ENCODE results near the gene SWI5. TPM values are rescaled to one million over a fixed set of nuclear protein-coding genes. Genes with fewer than 3 reads are reported as not detected.

The SWI5 gene
- total RNA-seq, 4 donors from 2014 or later, result 18.2 to 27.5 (median 24.5) TPM

GRCh38 chr9:128324401-128324800 is 48.3 kb downstream of the SWI5 start:
- Histone ChIP-seq H3K27me3 (no peaks in the 10 kb centered on the region), H3K27ac (no peak overlapping the region), H3K9me3 (no peaks in the 10 kb centered on the region), H3K4me3 (no peak overlapping the region), H3K36me3 (peaks cover 0 to 68% of the 10 kb centered on the region in 2 donors), H3K4me1 (peaks cover 0 to 46% (median 15%) of the 10 kb centered on the region in 3 donors)
- no peak for ATAC-seq
- 78% methylated on average over 1 of the region's 1 CpG; no CpG with 5 or more reads in 1 of the 2 donors for WGBS, 2 donors (ENCODE audit: low coverage in 1 of 2)
- TF ChIP-seq CTCF (IDR thresholded peaks at IDR 0.05), result no peak

GRCh38 chr9:128325629-128326028 is 49.6 kb downstream of the SWI5 start:
- Histone ChIP-seq H3K36me3 (peaks cover 0 to 67% of the 10 kb centered on the region in 2 donors), H3K27me3 (no peaks in the 10 kb centered on the region), H3K4me3 (no peak overlapping the region), H3K9me3 (no peaks in the 10 kb centered on the region), H3K4me1 (peaks cover 0 to 44% (median 15%) of the 10 kb centered on the region in 3 donors), H3K27ac (no peak overlapping the region)
- 72 to 76% methylated on average over 4 to 10 of the region's 13 CpGs for WGBS, 2 donors (ENCODE audit: low coverage in 1 of 2)
- ATAC-seq, result no peak
- no peak for TF ChIP-seq POLR2A (IDR thresholded peaks at IDR 0.05)
- no peak for TF ChIP-seq CTCF (IDR thresholded peaks at IDR 0.05)
- TF ChIP-seq POLR2AphosphoS5 (IDR thresholded peaks at IDR 0.05), result no peak
- TF ChIP-seq EP300 (IDR thresholded peaks at IDR 0.05), result no peak

GRCh38 chr9:128333451-128333869 is 57.4 kb downstream of the SWI5 start:
- WGBS, 2 donors (ENCODE audit: low coverage in 1 of 2), result 90% methylated on average over 2 of the region's 11 CpGs; no CpG with 5 or more reads in 1 of the 2 donors
- Histone ChIP-seq H3K4me3 (no peak overlapping the region), H3K36me3 (peaks cover 0 to 58% of the 10 kb centered on the region in 2 donors), H3K27ac (no peak overlapping the region), H3K27me3 (no peaks in the 10 kb centered on the region), H3K9me3 (no peaks in the 10 kb centered on the region), H3K4me1 (no peaks in the 10 kb centered on the region)
- no peak for ATAC-seq
- TF ChIP-seq EP300 (IDR thresholded peaks at IDR 0.05) (no peak), POLR2A (IDR thresholded peaks at IDR 0.05) (no peak), POLR2AphosphoS5 (IDR thresholded peaks at IDR 0.05) (no peak), CTCF (IDR thresholded peaks at IDR 0.05) (no peak)

- 14 to 77% methylated on average over 1 to 4 of the region's 7 CpGs for WGBS, 2 donors (ENCODE audit: low coverage in 1 of 2)
- peaks cover 0 to 42% of the 10 kb centered on the region in 2 donors for H3K36me3 ChIP-seq
- no peak overlapping the region for H3K27ac ChIP-seq
- no peaks in the 10 kb centered on the region for H3K9me3 ChIP-seq
- TF ChIP-seq POLR2A (IDR thresholded peaks at IDR 0.05) (no peak), EP300 (IDR thresholded peaks at IDR 0.05) (no peak), POLR2AphosphoS5 (IDR thresholded peaks at IDR 0.05) (no peak), CTCF (IDR thresholded peaks at IDR 0.05) (no peak)
- no peak overlapping the region for H3K4me3 ChIP-seq
- H3K4me1 ChIP-seq, result peaks cover 0 to 6% (median 0%) of the 10 kb centered on the region in 3 donors
- H3K27me3 ChIP-seq, result no peaks in the 10 kb centered on the region
- no peak for ATAC-seq
These were observed 59.1 kb downstream of the SWI5 start for GRCh38 chr9:128335161-128335560.

GRCh38 chr9:128335914-128336313 is 59.8 kb downstream of the SWI5 start:
- H3K4me1 ChIP-seq, result peaks cover 0 to 10% (median under 1%) of the 10 kb centered on the region in 3 donors
- H3K9me3 ChIP-seq, result no peaks in the 10 kb centered on the region
- no peak overlapping the region for H3K4me3 ChIP-seq
- WGBS, 2 donors (ENCODE audit: low coverage in 1 of 2), result 100% methylated on average over 2 of the region's 2 CpGs; no CpG with 5 or more reads in 1 of the 2 donors
- H3K27ac ChIP-seq, result no peak overlapping the region
- TF ChIP-seq POLR2AphosphoS5 (IDR thresholded peaks at IDR 0.05) (no peak), POLR2A (IDR thresholded peaks at IDR 0.05) (no peak), CTCF (IDR thresholded peaks at IDR 0.05) (no peak), EP300 (IDR thresholded peaks at IDR 0.05) (no peak)
- ATAC-seq, result no peak
- H3K27me3 ChIP-seq, result no peaks in the 10 kb centered on the region
- peaks cover 0 to 37% of the 10 kb centered on the region in 2 donors for H3K36me3 ChIP-seq
